ENCODE measurements around the gene OR6B1. TPM values are rescaled to one million over a fixed set of nuclear protein-coding genes. Genes with fewer than 3 reads are reported as not detected.

OR6B1 gene
- total RNA-seq, 2 donors from 2014 or later, result not detected

- Histone ChIP-seq H3K27ac (no peak overlapping the region), H3K9ac (ENCODE audit: low read depth in 2 of 2, low read length in 2 of 2) (no peak overlapping the region), H3K9me3 (no peaks in the 10 kb centered on the region), H3K36me3 (no peaks in the 10 kb centered on the region), H3K4me3 (no peak overlapping the region), H3K27me3 (no peaks in the 10 kb centered on the region), H3K4me1 (no peaks in the 10 kb centered on the region)
- no peak for TF ChIP-seq CTCF (IDR thresholded peaks at IDR 0.05)
- intact Hi-C loops (cut with DNase I), result no loop called here
- no peak for DNase-seq
Observed at GRCh38 chr7:143960813-143961610, 39.1 kb upstream of the OR6B1 start.

GRCh38 chr7:143965280-143965679, 34.8 kb upstream of the OR6B1 start:
- DNase-seq, result no peak
- intact Hi-C loops (cut with DNase I), result no loop called here
- Histone ChIP-seq H3K27me3 (no peaks in the 10 kb centered on the region), H3K4me1 (no peaks in the 10 kb centered on the region), H3K9ac (ENCODE audit: low read depth in 2 of 2, low read length in 2 of 2) (no peak overlapping the region), H3K4me3 (no peak overlapping the region), H3K27ac (no peak overlapping the region), H3K9me3 (no peaks in the 10 kb centered on the region), H3K36me3 (no peaks in the 10 kb centered on the region)
- TF ChIP-seq CTCF (IDR thresholded peaks at IDR 0.05), result no peak

GRCh38 chr7:143967398-143967797, 32.7 kb upstream of the OR6B1 start:
- no peak for DNase-seq
- no peaks in the 10 kb centered on the region for H3K4me1 ChIP-seq
- no peak overlapping the region for H3K9ac ChIP-seq (ENCODE audit: low read depth in 2 of 2, low read length in 2 of 2)
- intact Hi-C loops (cut with DNase I), result no loop called here
- no peaks in the 10 kb centered on the region for H3K36me3 ChIP-seq
- no peak for TF ChIP-seq CTCF (IDR thresholded peaks at IDR 0.05)
- no peak overlapping the region for H3K4me3 ChIP-seq
- H3K27me3 ChIP-seq, result no peaks in the 10 kb centered on the region
- H3K27ac ChIP-seq, result no peak overlapping the region
- H3K9me3 ChIP-seq, result no peaks in the 10 kb centered on the region

- no peak overlapping the region for H3K27ac ChIP-seq
- no peaks in the 10 kb centered on the region for H3K9me3 ChIP-seq
- H3K9ac ChIP-seq (ENCODE audit: low read depth in 2 of 2, low read length in 2 of 2), result no peak overlapping the region
- H3K4me1 ChIP-seq, result no peaks in the 10 kb centered on the region
- H3K27me3 ChIP-seq, result no peaks in the 10 kb centered on the region
- H3K4me3 ChIP-seq, result no peak overlapping the region
- intact Hi-C loops (cut with DNase I), result no loop called here
- no peaks in the 10 kb centered on the region for H3K36me3 ChIP-seq
- no peak for DNase-seq
- no peak for TF ChIP-seq CTCF (IDR thresholded peaks at IDR 0.05)
Observed at GRCh38 chr7:143973870-143974416, 26.2 kb upstream of the OR6B1 start.

- no peaks in the 10 kb centered on the region for H3K27me3 ChIP-seq
- H3K36me3 ChIP-seq, result no peaks in the 10 kb centered on the region
- no peaks in the 10 kb centered on the region for H3K4me1 ChIP-seq
- no peak overlapping the region for H3K27ac ChIP-seq
- no peak overlapping the region for H3K9ac ChIP-seq (ENCODE audit: low read depth in 2 of 2, low read length in 2 of 2)
- intact Hi-C loops (cut with DNase I), result no loop called here
- peak; percentile 48 for DNase-seq
- no peak for TF ChIP-seq CTCF (IDR thresholded peaks at IDR 0.05)
- H3K9me3 ChIP-seq, result no peaks in the 10 kb centered on the region
- H3K4me3 ChIP-seq, result no peak overlapping the region
Observed at GRCh38 chr7:143974459-143974858, 25.7 kb upstream of the OR6B1 start.

All from colonic mucosa (tissue), 4 donors.